Adipocyte (in vitro differentiated cells): ENCODE data around the gene WDR45B.

Experiments used
- DNase-seq: peaks from one replicate; pipeline ENCODE4 v3.0.0-alpha.2; 2015; ENCODE audit warnings: low read depth
- H3K27me3 ChIP-seq: replicated peaks from 2 replicates; pipeline ENCODE4 v1.7.0; 2013; ENCODE audit warnings: mild to moderate bottlenecking, low read length, moderate library complexity; ENCODE audit not compliant: control insufficient read depth, insufficient read depth
- H3K36me3 ChIP-seq: 2 replicates; pipeline ENCODE4 v1.7.0; 2013; ENCODE audit warnings: low read length, mild to moderate bottlenecking, moderate library complexity; ENCODE audit not compliant: control insufficient read depth, insufficient read depth, severe bottlenecking
- H3K4me1 ChIP-seq: 2 replicates; pipeline ENCODE4 v1.7.0; 2013; ENCODE audit warnings: mild to moderate bottlenecking, low read length, moderate library complexity; ENCODE audit not compliant: control insufficient read depth, insufficient read depth
- H3K4me3 ChIP-seq: 2 replicates; pipeline ENCODE4 v1.7.0; 2013; ENCODE audit warnings: mild to moderate bottlenecking, low read length, moderate library complexity
- H3K9ac ChIP-seq: 2 replicates; pipeline ENCODE4 v1.7.0; 2013; ENCODE audit warnings: mild to moderate bottlenecking, low read length, moderate library complexity
- H3K9me3 ChIP-seq: 2 replicates; pipeline ENCODE4 v1.7.0; 2013; ENCODE audit warnings: mild to moderate bottlenecking, low read length, moderate library complexity; ENCODE audit not compliant: control insufficient read depth

The WDR45B gene

GRCh38 chr17:82663381-82664275 is 15.4 kb upstream of the WDR45B start:
- no peaks in the 10 kb centered on the region for H3K4me1 ChIP-seq
- no peak for DNase-seq
- peaks cover 5% of the 10 kb centered on the region for H3K36me3 ChIP-seq
- H3K9me3 ChIP-seq, result no peaks in the 10 kb centered on the region
- H3K9ac ChIP-seq, result no peak overlapping the region
- H3K27me3 ChIP-seq, result no peaks in the 10 kb centered on the region
- H3K4me3 ChIP-seq, result no peak overlapping the region

DNA sequence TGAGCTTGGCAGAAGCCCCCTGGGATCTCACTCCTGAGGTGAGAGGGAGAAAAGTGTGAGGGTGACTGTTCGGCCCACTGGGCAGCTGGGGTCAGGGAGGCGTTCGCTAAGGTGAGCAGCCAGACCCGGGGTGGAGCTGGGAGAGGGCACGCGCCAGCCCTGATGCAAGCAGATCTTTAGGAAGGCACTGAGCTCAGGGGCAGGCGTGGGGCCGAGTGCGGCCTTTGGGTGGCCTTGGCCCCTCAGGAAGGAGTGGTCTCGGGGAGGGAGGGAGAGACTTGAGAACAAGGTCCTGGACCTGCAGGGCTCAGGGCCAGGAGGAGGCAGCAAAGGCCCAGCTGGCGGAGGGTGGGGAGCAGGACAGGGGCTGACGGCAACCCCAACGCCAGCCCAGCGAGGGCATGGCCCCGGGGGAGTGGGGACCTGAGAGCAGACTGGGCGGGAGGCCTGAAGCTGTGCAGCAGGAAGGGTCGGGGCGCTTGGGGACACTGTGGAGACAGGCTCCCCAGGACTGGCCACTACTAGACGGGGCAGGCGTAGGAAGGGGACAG is 14.5 kb upstream of the WDR45B start:
- no peak for DNase-seq
- Histone ChIP-seq H3K9ac (no peak overlapping the region), H3K9me3 (no peaks in the 10 kb centered on the region), H3K4me1 (no peaks in the 10 kb centered on the region), H3K4me3 (no peak overlapping the region), H3K36me3 (peaks cover 5% of the 10 kb centered on the region), H3K27me3 (no peaks in the 10 kb centered on the region)

DNA sequence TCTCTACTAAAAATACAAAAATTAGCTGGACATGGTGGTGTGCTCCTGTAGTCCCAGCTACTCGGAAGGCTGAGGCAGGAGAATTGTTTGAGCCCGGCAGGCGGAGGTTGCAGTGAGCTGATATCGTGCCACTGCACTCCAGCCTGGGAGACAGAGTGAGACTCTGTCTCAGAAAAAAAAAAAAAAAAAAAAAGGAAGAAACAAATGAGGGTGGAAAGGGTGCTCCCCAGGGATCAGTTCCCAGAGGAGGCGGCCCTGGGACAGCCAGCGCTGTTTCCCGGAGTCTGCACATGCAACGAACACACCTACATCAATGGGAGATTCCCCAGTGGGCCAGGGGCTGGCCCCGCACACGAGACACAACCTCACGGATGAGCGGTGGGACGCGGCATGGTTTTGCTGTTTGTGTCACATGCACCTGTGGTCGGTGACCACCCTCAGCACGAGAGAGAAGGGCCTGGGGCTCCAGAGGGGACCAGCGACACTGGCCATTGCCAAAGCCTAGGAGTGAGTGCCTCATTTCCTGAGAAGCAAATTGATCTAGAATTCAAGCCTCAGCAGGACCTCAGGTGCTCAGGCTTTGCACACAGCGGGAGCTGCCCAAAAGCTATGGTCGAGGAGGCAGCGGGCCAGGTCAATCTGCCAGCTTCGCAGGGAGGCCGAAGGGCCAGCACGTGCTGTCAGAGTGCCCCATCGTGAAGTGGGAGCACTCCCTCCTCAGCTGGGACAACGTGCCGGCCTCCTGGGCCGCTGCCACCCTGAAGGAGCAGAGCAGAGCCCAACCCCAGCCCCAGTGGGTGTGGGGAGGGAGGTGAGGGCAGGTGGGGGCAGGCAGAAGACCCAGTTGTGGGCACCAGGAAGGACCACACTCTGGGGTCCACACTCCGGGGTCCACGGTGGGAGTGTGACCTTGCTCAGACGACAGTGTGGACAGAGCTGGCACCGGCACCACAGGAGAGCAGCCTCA is 13.8 kb upstream of the WDR45B start:
- H3K4me3 ChIP-seq, result no peak overlapping the region
- no peaks in the 10 kb centered on the region for H3K4me1 ChIP-seq
- peaks cover 5% of the 10 kb centered on the region for H3K36me3 ChIP-seq
- no peak for DNase-seq
- H3K9me3 ChIP-seq, result no peaks in the 10 kb centered on the region
- H3K9ac ChIP-seq, result no peak overlapping the region
- H3K27me3 ChIP-seq, result no peaks in the 10 kb centered on the region

- Histone ChIP-seq H3K9me3 (no peaks in the 10 kb centered on the region), H3K9ac (no peak overlapping the region), H3K36me3 (peaks cover 10% of the 10 kb centered on the region), H3K4me3 (no peak overlapping the region), H3K4me1 (no peaks in the 10 kb centered on the region), H3K27me3 (no peaks in the 10 kb centered on the region)
- no peak for DNase-seq
Observed at GRCh38 chr17:82659886-82660285, 11.6 kb upstream of the WDR45B start.

DNA sequence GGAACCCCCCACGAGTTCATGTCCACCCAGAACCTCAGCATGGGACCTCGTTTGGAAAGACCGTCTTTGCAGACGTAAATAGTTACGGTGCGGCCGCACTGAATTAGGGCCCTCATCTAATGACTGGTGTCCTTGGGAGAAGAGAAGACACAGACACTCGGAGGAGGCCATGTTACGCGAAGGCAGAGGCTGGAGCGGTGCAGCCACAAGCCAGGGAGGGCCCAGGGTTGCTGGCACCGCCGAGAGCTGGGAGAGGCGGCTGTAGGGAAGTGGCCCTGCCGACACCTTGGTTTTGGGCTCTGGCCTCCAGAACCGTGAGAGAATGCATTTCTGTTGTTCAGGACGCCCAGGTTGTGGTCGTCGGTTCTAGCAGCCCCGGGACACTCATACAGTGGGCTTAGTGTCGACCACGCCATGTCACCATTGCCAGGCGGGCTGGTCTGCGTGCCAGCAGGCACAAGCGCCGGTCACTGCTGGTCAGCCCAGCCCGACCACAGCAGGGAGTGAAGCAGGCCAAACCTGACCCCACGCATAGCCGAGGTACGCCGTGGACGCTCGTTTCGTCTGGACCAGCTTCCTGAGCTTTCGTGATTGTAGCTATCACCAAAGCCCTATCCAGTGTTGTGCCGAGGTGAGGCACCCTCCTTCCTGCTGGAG is 10.7 kb upstream of the WDR45B start:
- Histone ChIP-seq H3K4me3 (no peak overlapping the region), H3K4me1 (no peaks in the 10 kb centered on the region), H3K36me3 (peaks cover 10% of the 10 kb centered on the region), H3K27me3 (no peaks in the 10 kb centered on the region), H3K9ac (no peak overlapping the region), H3K9me3 (no peaks in the 10 kb centered on the region)
- no peak for DNase-seq

GRCh38 chr17:82658331-82658730 is 10.1 kb upstream of the WDR45B start:
- Histone ChIP-seq H3K36me3 (peaks cover 10% of the 10 kb centered on the region), H3K9ac (no peak overlapping the region), H3K4me3 (no peak overlapping the region), H3K9me3 (no peaks in the 10 kb centered on the region), H3K4me1 (no peaks in the 10 kb centered on the region), H3K27me3 (no peaks in the 10 kb centered on the region)
- no peak for DNase-seq

DNA sequence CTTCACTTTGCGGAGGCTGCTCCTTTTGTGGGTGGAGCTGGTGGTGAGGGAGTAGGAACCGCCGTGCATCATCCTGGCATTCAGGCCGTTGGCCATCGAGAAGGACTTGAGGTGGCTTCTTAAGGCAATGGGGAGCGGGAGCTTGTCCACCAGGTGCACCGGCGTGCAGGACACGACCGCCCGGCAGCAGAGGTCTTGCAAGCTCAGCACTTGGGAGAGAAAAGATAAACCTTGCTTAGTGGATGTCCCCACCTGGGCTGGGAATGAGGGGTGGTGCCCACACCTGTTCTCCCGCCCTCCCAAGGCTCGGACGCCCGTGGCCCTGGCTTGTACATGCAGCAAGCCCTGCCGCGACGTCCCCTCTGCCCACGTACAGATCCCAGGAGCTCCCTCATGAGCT is 9.7 kb upstream of the WDR45B start:
- Histone ChIP-seq H3K9ac (no peak overlapping the region), H3K4me1 (no peaks in the 10 kb centered on the region), H3K27me3 (no peaks in the 10 kb centered on the region), H3K36me3 (peaks cover 10% of the 10 kb centered on the region), H3K9me3 (no peaks in the 10 kb centered on the region), H3K4me3 (no peak overlapping the region)
- no peak for DNase-seq

DNA sequence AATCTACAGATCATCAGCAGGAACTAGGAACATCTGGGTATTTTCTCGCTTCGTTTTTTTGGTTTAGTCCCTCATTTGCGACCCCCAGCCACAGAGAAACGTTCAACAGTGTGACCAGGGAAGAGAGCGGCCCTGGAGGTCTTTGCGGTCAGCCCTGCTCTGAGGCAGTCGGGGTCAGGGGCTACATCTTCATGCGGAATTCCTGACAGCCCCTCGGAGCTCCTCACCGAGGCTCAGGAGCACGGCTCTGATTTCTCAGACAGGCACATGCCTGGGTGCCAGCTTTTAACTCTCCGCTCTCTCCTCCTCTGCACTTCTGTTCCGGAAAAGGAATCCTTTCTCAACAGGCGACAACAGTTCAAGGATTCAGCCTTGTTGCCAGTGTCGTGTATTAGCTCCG is 8.0 kb upstream of the WDR45B start:
- H3K4me1 ChIP-seq, result no peaks in the 10 kb centered on the region
- H3K9me3 ChIP-seq, result no peaks in the 10 kb centered on the region
- no peak overlapping the region for H3K9ac ChIP-seq
- no peak for DNase-seq
- peaks cover 10% of the 10 kb centered on the region for H3K36me3 ChIP-seq
- no peak overlapping the region for H3K4me3 ChIP-seq
- no peaks in the 10 kb centered on the region for H3K27me3 ChIP-seq

DNA sequence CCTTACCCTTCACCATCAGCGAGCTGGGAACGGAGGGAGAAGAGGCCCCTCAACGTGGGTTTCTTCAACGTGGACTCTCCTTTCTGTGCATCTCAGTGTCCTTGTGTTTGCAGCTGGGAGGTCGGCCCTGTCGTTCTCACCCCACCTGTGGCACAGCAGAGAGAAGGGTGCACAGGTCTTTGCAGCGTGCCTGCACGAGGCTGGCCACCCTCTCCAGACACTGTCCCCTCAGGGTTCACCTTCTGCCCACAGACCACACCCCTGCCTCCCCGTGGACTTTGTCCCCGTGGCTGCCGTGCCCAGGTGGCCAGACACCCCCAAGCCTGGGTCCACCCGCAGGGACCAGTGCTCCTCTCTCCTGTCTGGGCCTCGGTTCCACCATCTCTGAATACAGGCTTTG is 7.3 kb upstream of the WDR45B start:
- Histone ChIP-seq H3K4me1 (no peaks in the 10 kb centered on the region), H3K36me3 (peaks cover 10% of the 10 kb centered on the region), H3K27me3 (no peaks in the 10 kb centered on the region), H3K9me3 (no peaks in the 10 kb centered on the region), H3K9ac (no peak overlapping the region), H3K4me3 (no peak overlapping the region)
- DNase-seq, result no peak

DNA sequence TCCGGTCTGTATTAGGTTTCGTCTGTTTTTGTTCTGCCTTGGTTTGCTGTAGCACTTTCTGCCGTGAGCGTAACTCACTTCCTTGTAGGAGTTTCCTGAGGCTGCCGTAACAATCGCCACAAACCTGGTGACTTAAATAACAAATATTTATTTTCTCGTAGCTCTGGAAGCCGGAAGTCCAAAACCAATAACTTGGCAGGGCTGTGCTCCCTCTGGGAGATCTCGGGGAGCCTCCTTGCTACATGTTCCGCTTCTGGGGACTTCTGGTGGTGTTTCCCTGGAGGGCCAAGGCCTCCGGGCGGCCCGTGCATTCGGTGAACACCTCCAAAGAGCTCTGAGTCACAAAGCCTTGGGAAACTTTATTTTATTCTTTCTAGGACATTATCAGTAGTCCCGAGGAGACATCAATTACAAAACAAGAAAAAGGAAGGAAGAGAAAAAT is 6.8 kb upstream of the WDR45B start:
- H3K9me3 ChIP-seq, result no peaks in the 10 kb centered on the region
- H3K4me3 ChIP-seq, result no peak overlapping the region
- no peaks in the 10 kb centered on the region for H3K4me1 ChIP-seq
- no peak overlapping the region for H3K9ac ChIP-seq
- no peak for DNase-seq
- H3K27me3 ChIP-seq, result no peaks in the 10 kb centered on the region
- peaks cover 10% of the 10 kb centered on the region for H3K36me3 ChIP-seq
